Measurements from ENCODE around the gene RBM33.
A peak's percentile ranks its signal among the peaks of the same experiment; 100 is the strongest.

The RBM33 gene

GRCh38 chr7:155782466-155782865 lies 138.0 kb downstream of the RBM33 start:
- no peak for DNase-seq

GRCh38 chr7:155785536-155785935 lies 141.1 kb downstream of the RBM33 start:
- no peak for DNase-seq

GRCh38 chr7:155786491-155786890 lies 142.0 kb downstream of the RBM33 start:
- DNase-seq = no peak

GRCh38 chr7:155787171-155787851 lies 142.8 kb downstream of the RBM33 start:
- DNase-seq = no peak

- DNase-seq = no peak
Measured at GRCh38 chr7:155788616-155789000, 144.1 kb downstream of the RBM33 start.

DNA sequence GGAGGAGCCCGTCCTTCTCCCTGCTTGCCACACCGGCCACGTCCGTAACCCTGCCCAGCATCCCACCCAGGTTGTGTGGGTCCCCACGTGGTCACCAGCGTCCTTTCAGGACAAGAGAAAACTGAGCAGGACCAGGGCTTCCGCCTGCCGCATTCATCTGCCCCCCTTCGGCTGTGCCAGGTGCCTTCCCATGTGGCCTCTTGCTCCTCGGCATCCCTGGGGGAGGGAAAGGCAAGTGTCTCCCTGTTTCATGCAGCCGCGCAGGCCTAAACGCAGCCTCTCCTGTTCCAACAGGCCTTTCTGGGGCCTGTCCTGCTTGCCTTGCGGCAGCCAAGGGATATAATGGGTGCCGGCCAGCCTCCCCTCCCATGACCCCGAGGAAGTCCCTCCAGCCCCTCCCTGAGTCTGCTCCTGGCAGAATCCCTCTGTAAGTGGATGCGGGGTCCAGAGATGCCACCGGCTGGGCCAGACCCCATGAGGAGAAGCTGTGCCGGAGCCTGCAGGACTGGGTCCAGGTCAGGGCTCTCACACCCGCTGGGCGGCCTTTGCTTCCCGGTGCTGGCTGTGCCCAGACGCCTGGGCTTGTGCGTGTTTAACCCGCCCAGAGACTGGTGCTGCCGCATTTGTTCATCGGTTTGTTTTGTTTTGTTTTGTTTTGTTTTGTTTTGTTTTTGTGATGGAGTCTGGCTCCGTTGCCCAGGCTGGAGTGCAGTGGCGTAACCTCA lies 144.7 kb downstream of the RBM33 start:
- DNase-seq = no peak

DNA sequence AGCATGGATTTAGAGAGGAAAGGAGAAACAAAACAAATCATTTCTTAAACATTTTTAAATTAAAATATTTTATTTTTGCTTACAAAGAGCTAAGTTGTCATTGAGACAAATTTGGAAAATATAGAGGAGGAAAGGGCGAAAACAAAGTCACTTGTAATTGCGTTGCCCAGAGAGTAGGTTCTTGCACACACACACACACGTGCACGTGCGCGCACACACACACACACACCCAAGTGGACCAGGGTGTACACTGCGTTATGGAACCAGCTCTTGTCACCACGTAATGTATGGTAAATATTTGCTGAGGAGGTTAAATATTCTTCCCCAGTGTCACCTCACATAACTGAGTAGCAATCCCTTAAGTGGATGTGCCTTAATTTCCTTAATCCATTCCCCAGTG lies 146.2 kb downstream of the RBM33 start:
- no peak for DNase-seq

DNA sequence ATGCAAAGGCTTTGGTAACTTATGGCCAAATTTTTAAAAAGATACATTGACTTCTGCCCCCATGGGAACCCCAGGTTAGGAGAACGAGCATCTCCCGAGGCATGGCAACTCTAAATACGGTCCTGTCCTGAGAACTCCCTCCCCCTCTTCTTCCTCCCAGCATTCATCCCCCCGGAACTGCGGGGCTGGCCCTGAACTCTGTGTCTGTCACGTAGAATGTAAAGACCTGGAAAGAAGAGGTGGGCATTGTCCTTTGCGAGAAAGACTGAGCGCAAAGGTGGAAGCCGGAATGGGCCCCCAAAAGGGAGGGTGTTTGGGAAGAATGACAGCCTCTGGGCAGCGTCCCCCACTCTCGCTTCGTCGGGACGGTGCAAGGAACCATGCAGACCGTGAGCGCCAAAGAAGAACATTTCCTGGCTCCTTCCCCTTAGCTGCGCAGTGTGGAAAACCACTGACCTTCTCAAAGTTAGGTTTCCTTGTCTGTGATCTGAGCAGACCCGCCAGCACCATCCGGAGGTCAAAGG lies 146.8 kb downstream of the RBM33 start:
- no peak for DNase-seq

DNA sequence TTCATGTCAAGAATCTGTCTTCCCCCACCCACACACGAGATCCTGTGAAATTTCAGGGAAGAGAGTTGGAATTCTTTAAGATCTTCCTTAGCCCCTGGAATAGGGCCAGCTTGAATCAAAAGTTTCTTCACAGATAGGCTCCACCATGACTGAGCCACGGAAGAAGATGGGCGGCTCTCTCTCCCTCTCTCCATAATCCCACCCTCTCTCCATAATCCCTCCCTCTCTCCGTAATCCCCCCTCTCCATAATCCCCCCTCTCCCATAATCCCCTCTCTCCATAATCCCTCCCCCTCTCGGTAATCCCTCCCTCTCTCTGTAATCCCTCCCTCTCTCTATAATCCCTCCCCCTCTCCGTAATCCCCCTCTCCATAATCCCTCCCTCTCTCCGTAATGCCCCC lies 147.4 kb downstream of the RBM33 start:
- DNase-seq = no peak

DNA sequence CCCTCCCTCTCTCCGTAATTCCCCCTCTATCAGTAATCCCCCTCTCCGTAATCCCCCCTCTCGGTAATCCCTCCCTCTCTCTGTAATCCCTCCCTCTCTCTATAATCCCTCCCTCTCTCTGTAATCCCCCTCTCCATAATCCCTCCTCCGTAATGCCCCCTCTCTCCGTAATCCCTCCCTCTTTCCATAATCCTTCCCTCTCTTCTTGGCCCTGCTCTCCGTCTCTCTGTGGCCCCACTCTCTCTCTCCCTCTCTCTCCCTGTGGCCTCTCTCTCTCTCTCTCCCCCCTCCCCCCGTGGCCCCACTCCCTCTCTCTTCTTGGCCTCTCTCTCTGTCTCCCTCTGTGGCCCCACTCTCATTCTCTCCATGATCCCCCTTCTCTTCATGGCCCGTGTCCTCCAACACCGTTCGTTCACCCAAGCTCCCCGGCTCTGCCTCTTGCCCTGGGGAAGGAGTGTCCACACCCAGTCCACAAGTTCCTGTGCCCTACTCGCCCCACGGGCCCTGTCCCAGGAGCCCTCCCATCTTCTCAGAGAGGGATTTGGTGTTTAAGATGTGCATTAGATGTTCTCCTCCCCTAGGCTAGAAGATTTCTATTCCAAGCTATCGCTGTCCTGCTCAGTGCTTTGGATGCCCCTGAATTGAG lies 148.0 kb downstream of the RBM33 start:
- DNase-seq = no peak

GRCh38 chr7:155792999-155793560 lies 148.6 kb downstream of the RBM33 start:
- no peak for DNase-seq

GRCh38 chr7:155793720-155794119 lies 149.3 kb downstream of the RBM33 start:
- no peak for DNase-seq

DNA sequence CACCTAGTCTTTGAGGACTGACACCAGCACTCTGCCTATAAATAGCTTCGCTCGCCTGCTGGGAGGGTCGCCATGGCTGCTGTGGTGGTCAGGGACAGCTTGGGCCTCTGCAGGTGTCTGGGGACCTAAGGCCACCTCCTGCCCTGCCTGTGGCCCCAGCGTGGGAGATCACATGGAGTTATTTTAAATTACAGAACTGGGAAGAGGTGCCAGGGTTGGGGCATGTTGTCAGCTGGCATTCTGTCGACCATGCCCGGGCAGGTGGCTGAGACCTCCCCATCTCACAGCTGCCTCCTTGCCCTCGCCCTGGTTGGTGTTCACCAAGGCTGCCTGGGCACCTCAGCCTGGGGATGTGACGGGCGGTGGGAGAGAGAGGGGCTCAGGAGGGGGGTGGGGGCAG lies 149.7 kb downstream of the RBM33 start:
- DNase-seq = no peak

GRCh38 chr7:155795401-155795800 lies 150.9 kb downstream of the RBM33 start:
- no peak for DNase-seq

DNA sequence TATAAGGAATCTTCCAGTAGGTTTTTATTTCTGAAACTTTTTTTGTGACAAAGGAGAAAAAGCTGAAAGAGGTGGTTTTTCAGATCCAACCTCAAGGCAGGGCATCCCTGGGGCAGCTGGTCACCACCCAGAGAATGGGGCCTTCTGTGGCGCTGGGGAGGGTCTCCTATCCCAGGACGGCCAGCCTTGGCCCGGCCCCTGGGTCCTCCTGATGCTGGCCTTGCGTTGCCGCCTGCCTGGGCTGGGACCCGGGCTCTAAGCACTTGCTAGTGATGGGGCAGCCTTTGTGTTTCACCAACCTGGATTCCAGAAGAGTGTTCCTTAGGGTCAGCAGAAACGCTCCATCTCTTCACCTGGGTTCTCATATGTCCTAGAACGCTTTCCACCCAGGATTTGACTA lies 151.5 kb downstream of the RBM33 start:
- DNase-seq = no peak

DNA sequence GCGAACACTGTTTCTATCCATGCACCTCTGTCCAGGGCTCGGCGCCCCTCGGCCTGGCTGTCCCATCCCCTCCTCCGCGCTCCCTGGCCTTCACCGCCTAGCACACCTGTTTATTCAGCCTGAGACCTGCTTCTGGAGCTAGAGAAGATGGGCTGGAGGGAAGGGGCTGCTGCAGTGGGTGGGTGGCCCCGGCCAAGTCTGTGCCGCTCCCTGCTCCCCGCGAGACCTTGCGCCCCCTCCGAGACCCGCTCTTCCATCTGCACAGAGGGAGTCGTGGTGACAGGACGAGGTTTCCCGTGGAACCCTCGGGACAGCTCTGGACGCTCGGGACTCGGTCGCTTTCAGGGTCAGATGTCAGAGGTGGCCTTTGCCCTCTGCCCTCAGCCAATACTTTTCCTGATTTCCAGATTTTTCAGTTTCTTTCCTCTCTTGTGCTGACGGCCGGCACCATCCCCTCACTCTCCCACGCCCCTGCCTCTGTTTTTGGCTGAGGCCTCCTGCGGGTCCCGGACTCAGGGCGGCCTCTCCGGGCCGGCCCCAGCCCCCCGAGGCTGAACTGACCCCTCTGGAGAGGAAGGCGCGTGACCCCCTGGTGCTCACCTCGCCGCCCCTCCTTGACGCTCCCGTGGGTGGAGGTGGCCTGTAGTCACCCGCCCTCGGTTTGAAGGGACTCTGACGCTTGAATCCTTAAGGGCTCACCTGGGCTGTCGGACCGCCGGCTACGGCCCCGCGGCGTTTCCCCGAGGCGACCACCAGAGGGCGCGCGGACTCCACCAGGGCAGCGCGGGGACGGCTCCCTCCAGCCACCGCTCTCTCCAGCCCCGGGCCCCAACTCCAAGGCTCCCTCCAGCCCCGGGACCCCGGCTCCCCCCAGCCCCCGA lies 152.2 kb downstream of the RBM33 start:
- DNase-seq = peak; percentile 47

GRCh38 chr7:155797262-155798250 lies 153.1 kb downstream of the RBM33 start:
- no peak for DNase-seq

GRCh38 chr7:155798673-155799439 lies 154.4 kb downstream of the RBM33 start:
- DNase-seq = no peak

DNA sequence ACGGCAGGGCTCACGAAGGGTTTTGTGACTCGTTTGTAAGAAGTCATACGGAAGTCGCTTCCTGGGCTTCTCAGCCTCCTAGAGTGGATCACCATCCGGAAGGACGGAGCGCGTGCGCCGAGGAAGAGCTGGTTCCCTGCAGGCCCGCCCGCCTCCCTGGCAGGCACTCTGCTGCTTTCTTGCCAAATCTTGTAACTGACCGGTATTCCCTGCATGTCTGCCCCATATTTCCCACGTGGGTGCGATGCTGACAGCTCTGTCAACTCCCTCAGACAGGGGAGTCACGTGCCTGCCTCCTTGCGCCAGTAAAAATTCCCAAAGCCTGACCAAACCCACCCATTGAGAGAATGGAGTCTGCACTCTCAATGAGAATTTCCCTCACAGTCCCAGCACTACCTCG lies 155.1 kb downstream of the RBM33 start:
- DNase-seq = no peak

GRCh38 chr7:155800301-155800700 lies 155.8 kb downstream of the RBM33 start:
- no peak for DNase-seq
